Activated CD4-positive, alpha-beta T cell treated with anti-CD3 and anti-CD28 coated beads, Interleukin-2, amount 10 ng/mL, durations not matched to agents 7 days and 5 days (primary cell): Measurements from ENCODE around the gene ACAD10. TPM values are rescaled to one million over a fixed set of nuclear protein-coding genes. Genes with fewer than 3 reads are reported as not detected.
"Not testable (repeated sequence)": the region's sequence is repeated elsewhere in the genome, so short reads cannot be mapped to it uniquely, and the experiment has no call there.

Source experiments
- CTCF ChIA-PET: fragments of 350-600 bp; sonication (Branson Sonifier 250); formaldehyde crosslinking; loops from one replicate; lab custom pipeline; 2021; ENCODE audit warnings: antibody characterized with exemption; lab: Charles Lee
- POLR2A ChIA-PET: fragments of 350-600 bp; sonication (Branson Sonifier 250); formaldehyde crosslinking; loops from one replicate; lab custom pipeline; 2021; ENCODE audit warnings: antibody characterized with exemption; lab: Charles Lee
- DNase-seq: peaks from one replicate; pipeline ENCODE4 v3.0.0-alpha.2; 2020
- H3K27ac Mint-ChIP-seq: one replicate; pipeline ENCODE4 v1.8.0; 2021; ENCODE audit warnings: mild to moderate bottlenecking, moderate library complexity, mixed read lengths
- H3K27me3 Mint-ChIP-seq: one replicate; pipeline ENCODE4 v1.8.0; 2021; ENCODE audit warnings: mixed read lengths
- H3K36me3 Mint-ChIP-seq: one replicate; pipeline ENCODE4 v1.8.0; 2021; ENCODE audit warnings: low read depth, mixed read lengths
- H3K4me1 Mint-ChIP-seq: one replicate; pipeline ENCODE4 v1.8.0; 2021; ENCODE audit warnings: mixed read lengths
- H3K4me3 Mint-ChIP-seq: one replicate; pipeline ENCODE4 v1.8.0; 2021; ENCODE audit warnings: mild to moderate bottlenecking, moderate library complexity, mixed read lengths
- H3K9me3 Mint-ChIP-seq: one replicate; pipeline ENCODE4 v1.8.0; 2021; ENCODE audit warnings: mixed read lengths
- total RNA-seq, 2 experiments: library from RNA; stranded (reverse); gene quantifications; one replicate each; pipeline ENCODE4 v1.2.3, GENCODE V29; 2021

The ACAD10 gene
- total RNA-seq, 2 experiments from 2014 or later = 29.7 to 30.8 TPM

- no peaks in the 10 kb centered on the region for H3K27me3 Mint-ChIP-seq
- no peak overlapping the region for H3K27ac Mint-ChIP-seq
- ChIA-PET CTCF (interaction anchor here (1.0 to 1.1 kb wide), 2 partner anchors 36 to 260 kb away, joined by 3 read pairs; no protein-coding TSS in a partner anchor), POLR2A (no interaction called here)
- H3K4me1 Mint-ChIP-seq = no peaks in the 10 kb centered on the region
- no peaks in the 10 kb centered on the region for H3K9me3 Mint-ChIP-seq
- peaks cover 34% of the 10 kb centered on the region for H3K36me3 Mint-ChIP-seq
- no peak for DNase-seq
- no peak overlapping the region for H3K4me3 Mint-ChIP-seq
These were observed 21.4 kb upstream of the ACAD10 start for GRCh38 chr12:111664499-111664898.

GRCh38 chr12:111664961-111665865 lies 20.6 kb upstream of the ACAD10 start:
- H3K36me3 Mint-ChIP-seq = peaks cover 38% of the 10 kb centered on the region
- H3K27ac Mint-ChIP-seq = no peak overlapping the region

GRCh38 chr12:111672822-111673381 lies 13.0 kb upstream of the ACAD10 start:
- Mint-ChIP-seq H3K9me3 (no peaks in the 10 kb centered on the region), H3K27ac (no peak overlapping the region), H3K4me3 (no peak overlapping the region), H3K27me3 (no peaks in the 10 kb centered on the region), H3K4me1 (no peaks in the 10 kb centered on the region), H3K36me3 (peaks cover 29% of the 10 kb centered on the region)
- CTCF ChIA-PET = interaction anchor here (0.6 to 2.3 kb wide), 4 partner anchors 12 to 704 kb away, joined by 3 to 7 read pairs (median 4); partner anchors contain the start of genes ACAD10 and BRAP
- no peak for DNase-seq
- POLR2A ChIA-PET = no interaction called here

More at GRCh38 chr12:111664961-111665865, 20.6 kb upstream of the ACAD10 start:
- no peak overlapping the region for H3K4me3 Mint-ChIP-seq
- no peak for DNase-seq
- POLR2A ChIA-PET = no interaction called here
- no peaks in the 10 kb centered on the region for H3K27me3 Mint-ChIP-seq
- H3K9me3 Mint-ChIP-seq = no peaks in the 10 kb centered on the region
- no peaks in the 10 kb centered on the region for H3K4me1 Mint-ChIP-seq
- CTCF ChIA-PET = no interaction called here

GRCh38 chr12:111673503-111673902 lies 12.3 kb upstream of the ACAD10 start:
- no peaks in the 10 kb centered on the region for H3K4me1 Mint-ChIP-seq
- H3K36me3 Mint-ChIP-seq = peaks cover 28% of the 10 kb centered on the region
- CTCF ChIA-PET = interaction anchor here (0.6 to 1.4 kb wide), 3 partner anchors 11 to 704 kb away, joined by 3 read pairs; no protein-coding TSS in a partner anchor
- POLR2A ChIA-PET = no interaction called here
- H3K27ac Mint-ChIP-seq = no peak overlapping the region
- H3K27me3 Mint-ChIP-seq = no peaks in the 10 kb centered on the region
- no peak overlapping the region for H3K4me3 Mint-ChIP-seq
- no peaks in the 10 kb centered on the region for H3K9me3 Mint-ChIP-seq
- DNase-seq = no peak

GRCh38 chr12:111677186-111677585 lies 8.7 kb upstream of the ACAD10 start:
- no peak overlapping the region for H3K27ac Mint-ChIP-seq
- DNase-seq = no peak
- H3K4me3 Mint-ChIP-seq = no peak overlapping the region
- CTCF ChIA-PET = interaction anchor here (0.6 kb wide), 1 partner anchor 98 kb away, joined by 4 read pairs; no protein-coding TSS in a partner anchor
- peaks cover 36% of the 10 kb centered on the region for H3K36me3 Mint-ChIP-seq
- no peaks in the 10 kb centered on the region for H3K9me3 Mint-ChIP-seq
- H3K4me1 Mint-ChIP-seq = no peaks in the 10 kb centered on the region
- POLR2A ChIA-PET = no interaction called here
- H3K27me3 Mint-ChIP-seq = no peaks in the 10 kb centered on the region

- CTCF ChIA-PET = interaction anchor here (1.0 to 1.9 kb wide), 3 partner anchors 10 to 16 kb away, joined by 3 to 7 read pairs (median 4); no protein-coding TSS in a partner anchor
- Mint-ChIP-seq H3K36me3 (peaks cover 17% of the 10 kb centered on the region), H3K4me1 (peaks cover 37% of the 10 kb centered on the region), H3K4me3 (peak overlapping the region; percentile 98), H3K27ac (peak overlapping the region; percentile 96)
- H3K9me3 Mint-ChIP-seq, DNase-seq, POLR2A ChIA-PET, H3K27me3 Mint-ChIP-seq: not testable (repeated sequence)
These were observed 1.2 kb upstream of the ACAD10 start for GRCh38 chr12:111684485-111685198.

- ChIA-PET POLR2A (no interaction called here), CTCF (interaction anchor here (0.6 to 1.9 kb wide), 4 partner anchors 13 to 739 kb away, joined by 4 to 7 read pairs (median 6); no protein-coding TSS in a partner anchor)
- H3K9me3 Mint-ChIP-seq = no peaks in the 10 kb centered on the region
- H3K36me3 Mint-ChIP-seq = peaks cover 17% of the 10 kb centered on the region
- peak overlapping the region; percentile 96 for H3K27ac Mint-ChIP-seq
- no peaks in the 10 kb centered on the region for H3K27me3 Mint-ChIP-seq
- H3K4me1 Mint-ChIP-seq = peaks cover 37% of the 10 kb centered on the region
- peak; percentile 18 for DNase-seq
- peak overlapping the region; percentile 98 for H3K4me3 Mint-ChIP-seq
These were observed 487 bp upstream of the ACAD10 start for GRCh38 chr12:111685322-111685810.

- no peak for DNase-seq
These were observed 787 bp downstream of the ACAD10 start for GRCh38 chr12:111686574-111687105.

GRCh38 chr12:111687255-111687654 lies 1.4 kb downstream of the ACAD10 start:
- H3K4me3 Mint-ChIP-seq = peak overlapping the region; percentile 98
- H3K27me3 Mint-ChIP-seq = no peaks in the 10 kb centered on the region
- CTCF ChIA-PET = no interaction called here
- peaks cover 12% of the 10 kb centered on the region for H3K36me3 Mint-ChIP-seq
- H3K4me1 Mint-ChIP-seq = peaks cover 39% of the 10 kb centered on the region
- DNase-seq = peak; percentile 16
- no peaks in the 10 kb centered on the region for H3K9me3 Mint-ChIP-seq
- POLR2A ChIA-PET = no interaction called here
- H3K27ac Mint-ChIP-seq = peak overlapping the region; percentile 96

More at GRCh38 chr12:111686574-111687105, 787 bp downstream of the ACAD10 start:
- Mint-ChIP-seq H3K4me3 (peak overlapping the region; percentile 98), H3K27me3 (no peaks in the 10 kb centered on the region), H3K4me1 (peaks cover 39% of the 10 kb centered on the region), H3K9me3 (no peaks in the 10 kb centered on the region), H3K27ac (peak overlapping the region; percentile 96), H3K36me3 (peaks cover 18% of the 10 kb centered on the region)
- ChIA-PET CTCF (interaction anchor here (0.9 to 1.1 kb wide), 2 partner anchors 127 to 344 kb away, joined by 4 read pairs; no protein-coding TSS in a partner anchor), POLR2A (no interaction called here)

- ChIA-PET POLR2A (interaction anchor here (0.7 kb wide), 1 partner anchor 146 kb away, joined by 4 read pairs; no protein-coding TSS in a partner anchor), CTCF (no interaction called here)
- DNase-seq = no peak
- H3K4me1 Mint-ChIP-seq = peaks cover 39% of the 10 kb centered on the region
- H3K27me3 Mint-ChIP-seq = no peaks in the 10 kb centered on the region
- no peak overlapping the region for H3K27ac Mint-ChIP-seq
- H3K9me3 Mint-ChIP-seq = no peaks in the 10 kb centered on the region
- no peak overlapping the region for H3K4me3 Mint-ChIP-seq
- peaks cover 9% of the 10 kb centered on the region for H3K36me3 Mint-ChIP-seq
These were observed 2.1 kb downstream of the ACAD10 start for GRCh38 chr12:111687952-111688351.

- ChIA-PET POLR2A (no interaction called here), CTCF (interaction anchor here (0.6 to 1.0 kb wide), 4 partner anchors 10 to 742 kb away, joined by 3 to 7 read pairs (median 4); no protein-coding TSS in a partner anchor)
- H3K9me3 Mint-ChIP-seq = no peaks in the 10 kb centered on the region
- peaks cover 18% of the 10 kb centered on the region for H3K4me1 Mint-ChIP-seq
- no peak overlapping the region for H3K27ac Mint-ChIP-seq
- DNase-seq = no peak
- no peak overlapping the region for H3K4me3 Mint-ChIP-seq
- H3K27me3 Mint-ChIP-seq = no peaks in the 10 kb centered on the region
- H3K36me3 Mint-ChIP-seq = peaks cover 12% of the 10 kb centered on the region
These were observed 5.4 kb downstream of the ACAD10 start for GRCh38 chr12:111691262-111691661.
